ENCODE results near the gene RBM39. TPM values are rescaled to one million over a fixed set of nuclear protein-coding genes. Genes with fewer than 3 reads are reported as not detected.

Gene RBM39
- total RNA-seq, 1 experiment from 2014 or later: 347 TPM

DNA sequence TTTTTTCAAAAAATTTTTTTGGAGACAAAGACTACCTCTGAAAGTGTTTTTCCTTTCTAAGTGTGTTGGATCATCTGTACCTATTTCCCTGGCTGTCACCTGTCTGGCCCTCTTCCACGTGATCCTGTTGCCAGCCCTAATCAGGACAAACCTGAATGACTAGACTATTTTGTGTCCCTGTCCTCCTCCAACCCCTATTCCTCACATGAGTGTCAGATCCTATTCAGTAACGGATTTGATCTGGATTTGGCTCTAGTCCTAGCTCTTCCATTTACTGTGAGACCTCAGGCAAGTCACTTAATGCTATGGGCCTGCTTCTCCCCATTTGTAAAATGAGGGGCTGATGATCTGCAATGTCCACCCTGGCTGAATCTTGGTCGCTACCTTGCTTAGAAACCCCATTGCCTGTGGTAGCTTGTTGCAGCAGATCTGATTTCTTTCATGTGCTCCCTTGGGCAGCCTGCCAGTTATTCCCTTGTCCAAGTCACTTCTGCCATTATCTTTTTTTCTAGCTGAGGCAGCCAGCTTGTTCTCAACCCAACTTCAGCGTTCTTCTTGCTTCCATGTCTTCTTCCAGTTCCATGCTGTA lies 34.5 kb upstream of the RBM39 start:
- Histone ChIP-seq H2BK120ac (ENCODE audit: low read depth, low read length, poor library complexity, severe bottlenecking) (no peak overlapping the region), H3K9me3 (ENCODE audit: control insufficient read depth, low read depth, low read length) (no peaks in the 10 kb centered on the region), H2AFZ (ENCODE audit: low read length) (no peak overlapping the region), H2BK12ac (ENCODE audit: insufficient read length, low read depth, low read length) (no peak overlapping the region), H3K9ac (ENCODE audit: extremely low read depth, insufficient read length, low read length) (no peak overlapping the region), H2AK5ac (ENCODE audit: insufficient read length, low read length) (no peak overlapping the region), H3K27me3 (ENCODE audit: insufficient read depth, low read length) (no peaks in the 10 kb centered on the region), H3K14ac (ENCODE audit: insufficient read depth, low read length) (no peak overlapping the region), H2BK15ac (ENCODE audit: low read depth, low read length) (no peak overlapping the region), H3K4me2 (ENCODE audit: insufficient read depth, insufficient read length, low read length) (no peak overlapping the region), H2BK20ac (ENCODE audit: low read depth, low read length, poor library complexity, severe bottlenecking) (no peak overlapping the region), H4K91ac (ENCODE audit: insufficient read length, low read depth, low read length) (no peak overlapping the region), H3T11ph (ENCODE audit: low read length) (no peak overlapping the region), H3K79me2 (ENCODE audit: insufficient read depth, low read length) (peaks cover 24% of the 10 kb centered on the region; the same call in 1 of the 2 replicates), H3K4me1 (ENCODE audit: insufficient read depth, low read length) (peaks cover 6% of the 10 kb centered on the region; the same call in 1 of the 2 replicates), H3K27ac (ENCODE audit: insufficient read length, low read depth, low read length) (no peak overlapping the region), H3K23me2 (ENCODE audit: insufficient read length, low read depth, low read length, poor library complexity, severe bottlenecking) (peaks cover 6% of the 10 kb centered on the region), H3K18ac (ENCODE audit: insufficient read length, low read depth, low read length) (no peak overlapping the region), H3K23ac (ENCODE audit: insufficient read length, low read depth, low read length) (no peak overlapping the region), H2BK5ac (ENCODE audit: insufficient read length, low read length) (no peak overlapping the region), H3K79me1 (ENCODE audit: insufficient read depth, low read depth, low read length, poor library complexity, severe bottlenecking) (peaks cover 2% of the 10 kb centered on the region), H3K56ac (ENCODE audit: insufficient read length, low read depth, low read length) (no peak overlapping the region), H3K4ac (ENCODE audit: low read depth, low read length) (no peak overlapping the region), H4K5ac (ENCODE audit: insufficient read length, low read depth, low read length) (no peak overlapping the region), H4K8ac (replicated peaks; ENCODE audit: insufficient read length, low read depth, low read length) (no peak overlapping the region), H4K20me1 (ENCODE audit: control insufficient read depth, insufficient read depth, insufficient read length) (no peaks in the 10 kb centered on the region)
- no CpG with 5 or more reads among the region's 4 CpGs for WGBS (ENCODE audit: extremely low coverage, insufficient read length, low lambda C conversion rate)
- peaks cover 28 to 32% of the 10 kb centered on the region in 2 experiments for H3K4me1 Mint-ChIP-seq
- DNase-seq: no peak
- H3K27me3 Mint-ChIP-seq (ENCODE audit: low read depth): peaks cover 1% of the 10 kb centered on the region
- no peak overlapping the region for H3K4me3 Mint-ChIP-seq
- H3K36me3 Mint-ChIP-seq (ENCODE audit: insufficient read depth in 1 of 3, low read depth in 3 of 3): peaks cover 6 to 34% (median 26%) of the 10 kb centered on the region in 3 experiments; a peak in 6 of 7 replicates
- H3K27ac Mint-ChIP-seq: peak overlapping the region; percentile 19 to 50 (median 49); a peak in 3 of 7 replicates
- no peak for TF ChIP-seq CTCF (conservative IDR thresholded peaks at IDR 0.05)
- peaks cover under 1 to 1% of the 10 kb centered on the region in 2 experiments; a peak in 1 of 5 replicates for H3K9me3 Mint-ChIP-seq

All from H9 (cell line).